A204.1 (cell line): ENCODE measurements around the gene PELI3.
"Not testable (repeated sequence)": the region's sequence is repeated elsewhere in the genome, so short reads cannot be mapped to it uniquely, and the experiment has no call there.

Experiments used
- FAIRE-seq: peaks from 2 replicates; lab custom pipeline; 2012; peaks lifted over from hg19 to GRCh38; lab: Jason Lieb, UNC

PELI3 gene, protein sequence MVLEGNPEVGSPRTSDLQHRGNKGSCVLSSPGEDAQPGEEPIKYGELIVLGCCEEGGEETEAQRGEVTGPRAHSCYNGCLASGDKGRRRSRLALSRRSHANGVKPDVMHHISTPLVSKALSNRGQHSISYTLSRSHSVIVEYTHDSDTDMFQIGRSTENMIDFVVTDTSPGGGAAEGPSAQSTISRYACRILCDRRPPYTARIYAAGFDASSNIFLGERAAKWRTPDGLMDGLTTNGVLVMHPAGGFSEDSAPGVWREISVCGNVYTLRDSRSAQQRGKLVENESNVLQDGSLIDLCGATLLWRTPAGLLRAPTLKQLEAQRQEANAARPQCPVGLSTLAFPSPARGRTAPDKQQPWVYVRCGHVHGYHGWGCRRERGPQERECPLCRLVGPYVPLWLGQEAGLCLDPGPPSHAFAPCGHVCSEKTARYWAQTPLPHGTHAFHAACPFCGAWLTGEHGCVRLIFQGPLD

DNA sequence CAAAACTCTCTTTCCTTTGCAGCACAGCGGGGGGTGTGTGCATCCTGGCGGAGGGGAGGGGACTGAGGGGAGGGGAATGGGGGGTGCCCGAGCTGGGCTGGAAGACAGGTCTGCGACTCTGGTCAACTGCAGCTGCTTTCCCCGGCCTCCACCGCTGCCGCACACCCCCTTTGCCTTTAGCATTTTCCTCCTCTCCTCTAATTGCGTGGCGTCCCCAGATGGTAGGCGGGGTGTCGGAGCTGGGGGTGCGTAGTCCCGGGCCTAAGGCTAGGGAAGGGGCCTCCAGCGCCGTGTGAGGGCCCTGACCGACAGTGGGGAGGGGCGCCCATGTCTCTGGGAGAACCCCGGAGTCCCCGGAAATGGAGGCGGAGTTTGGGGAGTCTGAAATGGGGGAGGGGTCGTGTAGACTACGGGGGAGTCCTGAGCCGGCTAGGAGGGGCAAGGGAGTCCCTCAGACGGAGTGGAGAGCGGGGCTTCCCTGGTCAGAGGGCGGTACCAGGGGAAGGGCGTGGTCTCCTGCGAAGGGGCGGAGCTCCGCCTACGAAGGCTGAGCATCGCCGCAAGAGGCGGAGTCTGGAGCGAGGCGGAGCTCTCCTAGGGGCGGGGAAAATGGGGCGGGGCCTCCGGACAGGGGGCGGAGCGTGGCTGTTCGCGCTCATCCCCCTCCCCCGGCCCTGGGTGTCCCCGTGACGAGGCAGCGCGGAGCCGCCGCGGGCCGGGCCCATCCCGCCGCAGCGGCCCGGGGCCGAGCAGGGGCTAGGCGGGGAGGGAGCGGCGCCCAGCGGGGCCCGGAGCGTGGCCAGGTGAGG is at the start of gene PELI3:
Gene PELI3, plus strand, starts transcription at position 681 of the 809 bp plus-strand sequence. CDS start 1,224 bp downstream, outside the sequence.
- FAIRE-seq: no peak

DNA sequence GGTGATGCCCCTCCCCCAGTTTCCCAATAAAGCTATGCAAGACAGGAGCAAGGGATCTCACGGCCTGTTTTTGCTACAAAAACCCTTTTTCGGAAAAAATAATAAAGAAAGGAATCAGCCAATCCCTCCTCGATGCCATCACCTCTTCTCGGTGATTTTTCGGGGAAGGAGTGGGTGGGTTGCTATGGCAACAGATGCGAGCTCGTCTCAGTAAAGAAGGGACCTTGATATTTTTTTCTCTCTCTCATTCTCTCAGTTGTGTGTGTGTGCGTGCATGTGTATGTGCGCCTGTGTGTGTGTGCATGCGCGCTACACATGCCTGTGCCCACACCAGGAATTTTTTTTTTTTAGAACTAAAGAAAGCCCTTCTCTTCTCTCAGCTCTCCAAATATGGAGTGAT is 49.7 kb upstream of the PELI3 start:
- FAIRE-seq: no peak

DNA sequence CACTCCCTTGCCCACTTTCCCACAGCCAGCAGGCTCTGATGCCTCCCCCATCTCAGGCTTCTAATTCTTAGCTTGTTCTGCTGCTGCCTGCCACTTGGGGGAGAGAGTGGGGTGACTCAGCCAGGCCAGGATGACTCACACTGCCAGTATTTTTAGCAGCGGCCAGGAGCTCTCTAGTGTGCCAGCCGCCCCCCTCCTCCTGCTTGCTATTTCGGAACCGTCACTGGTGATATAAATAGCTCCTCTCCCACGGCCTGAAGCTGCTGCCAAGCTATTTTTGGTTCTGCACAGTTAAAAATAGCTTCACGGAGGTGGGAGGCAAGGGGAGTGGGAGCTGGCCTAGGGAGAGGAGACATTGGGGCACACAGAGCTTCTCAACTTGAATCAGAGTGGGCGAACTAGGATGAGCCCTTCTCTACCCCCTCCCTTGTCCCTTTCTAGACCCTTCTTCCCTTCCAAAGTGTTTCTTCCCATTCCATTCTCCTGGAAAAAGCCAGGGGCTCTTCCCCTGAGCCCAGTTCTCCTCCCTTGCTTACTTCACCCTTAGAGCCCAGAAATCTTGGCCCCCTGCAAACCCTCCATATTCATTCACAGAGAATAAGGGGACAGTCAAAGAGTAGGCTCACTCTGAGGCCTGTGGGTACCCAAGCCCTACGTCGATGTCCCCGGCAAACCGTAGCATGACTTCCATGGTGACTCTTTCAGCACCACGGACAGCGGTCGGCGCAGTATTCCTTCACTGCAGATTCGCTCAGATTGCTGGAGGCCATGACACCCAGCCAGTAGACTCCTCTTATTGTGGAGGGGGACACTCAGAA is 48.3 kb upstream of the PELI3 start:
- no peak for FAIRE-seq

DNA sequence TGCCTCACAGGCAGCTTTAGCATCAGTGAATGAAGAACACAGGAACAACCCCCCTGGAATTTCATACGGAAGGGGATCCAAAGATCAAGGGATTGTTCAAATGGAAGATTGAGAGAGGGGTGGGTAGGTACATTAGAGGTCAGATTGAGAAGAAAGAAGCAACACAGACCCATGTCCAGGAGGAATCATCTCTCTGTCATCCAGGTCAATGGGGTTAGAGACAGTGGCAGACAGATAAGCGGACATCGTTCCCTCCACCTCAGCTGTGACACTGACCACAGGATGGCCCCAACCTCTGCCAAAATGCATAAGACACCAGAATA is 47.8 kb upstream of the PELI3 start:
- FAIRE-seq: no peak

DNA sequence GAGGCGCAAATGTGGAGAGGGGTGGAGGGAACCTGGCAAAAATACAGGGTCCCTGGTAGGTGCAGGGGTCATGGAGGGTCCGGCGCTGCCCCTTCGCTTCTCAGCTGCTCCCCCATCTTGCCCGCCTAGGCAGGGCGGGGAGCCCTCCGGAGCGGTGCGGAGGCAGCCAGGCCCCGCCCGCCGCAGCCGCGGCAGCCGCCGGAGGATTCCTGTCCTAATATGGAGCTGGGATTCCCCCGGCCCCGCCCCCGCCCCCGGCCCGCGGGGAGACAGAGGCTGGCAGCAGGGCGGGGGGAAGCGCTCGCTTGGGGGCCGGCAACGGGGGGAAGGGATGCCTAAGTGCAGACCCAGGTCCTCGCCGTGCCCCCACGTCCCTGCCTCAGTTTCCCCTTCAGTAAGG is 46.9 kb upstream of the PELI3 start:
- FAIRE-seq: no peak

DNA sequence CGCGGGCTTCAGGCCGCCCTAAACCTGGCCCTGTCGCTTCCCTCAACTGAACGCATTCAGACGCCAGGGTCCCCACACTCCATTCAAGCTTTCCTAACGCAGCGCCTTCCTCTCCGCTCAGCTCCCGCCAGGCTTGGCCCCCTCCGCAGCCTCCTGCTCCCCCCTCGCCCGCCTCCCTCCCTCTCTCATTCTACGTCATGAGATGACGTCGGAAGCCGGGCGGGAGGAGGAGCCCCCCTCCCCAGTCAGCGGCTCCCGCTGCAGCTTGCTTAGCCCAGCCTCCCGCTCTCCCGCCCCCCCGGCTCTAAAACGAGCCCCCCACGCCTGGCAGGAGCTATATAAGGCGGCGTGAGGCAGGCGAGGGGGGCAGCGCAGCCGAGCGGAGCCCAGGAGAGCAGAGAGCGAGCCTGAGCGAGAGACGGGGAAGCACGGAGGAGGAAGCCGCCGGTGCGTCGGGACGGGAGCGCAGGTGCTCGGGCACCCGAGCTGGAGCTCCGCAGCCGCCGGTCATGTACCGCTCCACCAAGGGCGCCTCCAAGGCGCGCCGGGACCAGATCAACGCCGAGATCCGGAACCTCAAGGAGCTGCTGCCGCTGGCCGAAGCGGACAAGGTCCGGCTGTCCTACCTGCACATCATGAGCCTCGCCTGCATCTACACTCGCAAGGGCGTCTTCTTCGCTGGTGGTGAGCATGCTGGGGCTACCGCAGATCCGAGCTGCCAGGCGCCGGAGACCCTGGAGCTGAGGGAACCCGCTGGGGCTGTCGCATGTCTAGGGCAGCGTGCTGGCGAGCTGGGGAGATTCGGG is 45.8 kb upstream of the PELI3 start, which contains the start of gene NPAS4:
Gene NPAS4, plus strand, starts transcription at position 365 of the 806 bp plus-strand sequence. Its CDS starts 145 bp downstream, at position 510.
- no peak for FAIRE-seq

DNA sequence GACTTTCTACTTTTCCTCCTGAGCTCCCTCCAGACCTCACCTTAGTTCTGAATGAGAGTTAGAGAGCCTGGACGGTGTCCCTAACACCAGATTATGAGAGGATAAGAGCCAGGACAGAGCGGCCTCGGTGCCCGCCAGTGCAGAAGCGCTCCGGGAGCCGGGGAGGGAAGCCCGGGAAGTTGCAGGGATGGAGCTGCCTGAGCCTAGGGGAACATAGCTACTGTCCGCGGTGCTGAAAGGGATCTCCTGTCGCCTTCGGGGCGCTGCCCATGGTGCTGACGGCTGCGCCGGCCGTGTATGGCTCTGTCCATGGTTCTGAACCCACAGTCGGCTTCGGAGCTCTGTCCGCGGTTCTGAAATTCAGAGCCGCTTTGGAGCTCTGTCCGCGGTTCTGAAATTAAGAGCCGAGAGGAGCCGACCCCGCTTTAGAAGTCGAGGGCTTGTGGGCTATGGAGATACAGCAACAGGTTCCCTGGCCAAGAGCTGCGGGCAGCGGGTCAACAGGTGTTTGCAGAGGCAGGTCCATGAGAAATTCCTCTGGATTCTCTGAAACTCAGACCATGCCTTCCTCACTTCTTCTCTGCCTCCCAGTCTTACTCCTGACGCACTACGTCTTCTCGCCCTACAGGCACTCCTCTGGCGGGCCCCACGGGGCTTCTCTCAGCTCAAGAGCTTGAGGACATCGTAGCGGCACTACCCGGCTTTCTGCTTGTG is 45.1 kb upstream of the PELI3 start:
- FAIRE-seq: no peak

DNA sequence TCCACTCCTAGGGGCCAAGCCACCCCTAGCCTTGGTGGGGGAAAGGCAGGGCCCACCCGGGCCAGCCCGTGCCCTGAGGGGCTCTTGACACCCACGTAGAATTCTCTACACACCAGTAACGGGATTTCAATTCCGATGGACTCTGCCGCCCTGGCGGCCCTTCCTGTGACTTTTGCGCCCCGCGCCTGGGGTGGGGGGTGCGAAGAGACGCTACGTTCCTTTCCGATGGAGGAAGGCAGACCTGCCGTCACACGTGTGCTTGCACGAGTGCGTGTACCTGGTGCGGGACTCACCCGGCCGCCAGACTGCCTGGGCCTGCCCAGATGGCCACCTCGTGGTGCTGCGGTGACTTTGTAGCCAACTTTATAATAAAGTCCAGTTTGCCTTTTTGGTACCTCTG is 40.4 kb upstream of the PELI3 start:
- FAIRE-seq: no peak

DNA sequence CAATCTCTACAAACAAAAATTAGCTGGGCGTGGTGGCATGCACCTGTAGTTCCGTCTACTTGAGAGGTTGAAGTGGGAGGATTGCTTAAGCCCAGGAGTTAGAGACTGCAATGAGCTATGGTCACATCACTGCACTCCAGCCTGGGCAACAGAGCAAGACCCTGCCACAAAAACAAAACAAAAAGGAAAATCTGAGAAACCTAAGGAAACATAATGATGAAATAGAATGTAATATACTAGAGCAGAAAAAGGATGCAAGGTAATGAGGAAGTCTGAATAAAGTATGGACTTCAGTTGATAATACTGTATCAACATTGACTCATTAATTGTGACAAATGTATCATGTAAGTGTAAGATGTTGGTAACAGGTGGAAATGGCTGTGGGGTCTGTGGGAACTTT is 37.8 kb upstream of the PELI3 start:
- no peak for FAIRE-seq

DNA sequence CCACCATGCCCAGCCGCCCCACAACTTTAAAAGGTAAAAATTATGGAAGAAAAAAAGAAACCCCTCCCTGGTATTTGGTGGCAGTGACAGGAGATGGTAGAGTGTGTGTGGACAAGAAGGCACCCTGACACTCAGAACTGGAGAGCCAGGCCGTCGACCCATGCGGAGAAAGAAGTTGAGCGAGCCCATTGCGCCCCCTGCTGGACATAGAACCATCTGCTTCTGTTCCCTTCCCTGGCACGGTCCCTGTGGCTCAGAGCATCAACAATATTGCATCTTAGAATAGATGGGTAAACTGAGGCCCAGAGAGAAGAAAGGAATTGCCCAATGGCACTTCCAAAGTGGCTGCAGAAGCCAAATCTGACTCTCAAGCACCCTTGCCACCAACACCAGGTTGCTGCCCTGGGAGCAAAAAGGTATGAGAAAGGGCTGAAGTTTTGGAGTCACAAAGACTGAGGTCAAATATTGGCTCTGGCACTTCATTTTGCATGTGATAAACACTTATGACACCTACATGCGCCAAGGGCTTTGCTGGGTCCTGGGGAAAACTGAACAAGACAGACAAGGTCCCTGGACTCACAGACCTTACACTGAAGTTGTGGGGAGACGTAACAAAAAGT is 36.6 kb upstream of the PELI3 start:
- no peak for FAIRE-seq

DNA sequence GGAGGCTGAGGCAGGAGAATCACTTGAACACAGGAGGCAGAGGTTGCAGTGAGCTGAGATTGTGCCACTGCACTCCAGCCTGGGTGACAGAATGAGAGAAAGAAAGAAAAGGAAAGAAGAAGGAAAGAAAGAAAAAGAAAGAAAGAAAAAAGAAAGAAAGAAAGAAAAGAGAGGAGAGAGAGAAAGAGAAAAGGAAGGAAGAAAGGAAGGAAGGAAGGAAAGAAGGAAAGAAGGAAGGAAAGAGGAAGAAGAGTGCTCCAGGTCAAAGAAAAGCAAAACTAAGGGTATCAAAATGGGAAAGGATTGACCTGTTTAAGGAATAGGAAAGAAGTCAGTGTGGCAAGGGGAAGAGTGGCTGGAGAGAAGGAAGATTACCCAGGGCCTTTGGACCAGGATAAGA is 35.4 kb upstream of the PELI3 start:
- not testable (repeated sequence) for FAIRE-seq

DNA sequence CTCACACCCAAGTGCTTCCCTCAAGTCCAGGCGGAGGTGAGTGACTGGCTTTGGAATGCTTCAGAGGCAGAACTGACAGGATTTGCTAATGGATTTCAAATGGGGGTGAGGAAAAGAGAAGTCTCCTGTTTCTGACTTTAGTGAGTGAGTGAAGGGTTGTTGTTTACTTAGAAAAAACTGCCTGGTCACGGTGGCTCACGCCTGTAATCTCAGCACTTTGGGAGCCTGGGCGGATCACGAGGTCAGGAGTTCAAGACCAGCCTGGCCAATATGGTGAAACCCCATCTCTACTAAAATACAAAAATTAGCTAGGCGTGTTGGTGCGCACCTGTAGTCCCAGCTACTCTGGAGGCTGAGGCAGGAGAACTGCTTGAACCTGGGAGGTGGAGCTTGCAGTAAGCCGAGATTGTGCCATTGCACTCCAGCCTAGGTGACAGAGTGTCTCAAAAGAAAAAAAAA is 34.8 kb upstream of the PELI3 start:
- not testable (repeated sequence) for FAIRE-seq

DNA sequence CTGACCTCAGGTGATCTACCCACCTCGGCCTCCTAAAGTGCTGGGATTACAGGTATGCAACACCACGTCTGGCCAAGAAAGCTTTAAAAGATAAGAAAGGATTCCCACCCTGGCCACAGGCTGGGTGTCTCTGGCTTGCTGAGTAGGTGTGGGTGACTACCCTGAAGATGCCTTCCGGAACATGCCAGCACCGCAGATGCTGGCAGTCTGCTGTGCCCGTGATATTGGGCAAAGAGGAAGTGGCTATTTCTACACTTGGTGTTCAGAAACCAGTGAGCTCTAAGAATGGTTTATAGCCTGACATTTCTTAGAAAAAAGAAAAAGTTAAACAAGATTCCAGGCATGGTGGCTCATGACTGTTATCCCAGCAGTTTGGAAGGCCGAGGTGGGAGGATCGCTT is 34.1 kb upstream of the PELI3 start:
- no peak for FAIRE-seq

DNA sequence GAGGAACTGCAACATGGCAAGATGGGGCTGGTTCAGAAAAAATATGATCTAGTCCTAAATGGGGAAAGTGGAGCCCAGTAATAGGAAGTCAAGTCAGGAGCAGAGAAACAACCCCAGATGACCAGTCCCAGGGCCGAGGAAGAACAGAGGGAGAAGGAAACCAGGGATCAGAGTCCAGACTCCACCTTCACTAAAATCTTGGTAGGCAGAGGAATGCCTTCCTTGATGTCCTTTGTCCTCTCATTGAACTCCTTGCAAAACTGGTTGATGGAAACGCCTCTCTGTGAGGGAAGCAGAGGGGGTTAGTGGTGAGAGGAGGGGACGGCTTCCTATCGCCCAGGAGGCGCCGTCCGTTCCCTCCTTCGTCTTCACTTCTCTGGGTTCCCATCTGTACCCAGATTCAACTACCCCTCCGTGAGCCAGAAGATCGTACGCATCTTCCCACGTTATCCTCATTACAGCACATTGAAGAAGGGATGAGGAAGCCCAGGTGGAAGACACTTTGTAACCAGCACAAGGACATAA is 28.7 kb upstream of the PELI3 start:
- no peak for FAIRE-seq

DNA sequence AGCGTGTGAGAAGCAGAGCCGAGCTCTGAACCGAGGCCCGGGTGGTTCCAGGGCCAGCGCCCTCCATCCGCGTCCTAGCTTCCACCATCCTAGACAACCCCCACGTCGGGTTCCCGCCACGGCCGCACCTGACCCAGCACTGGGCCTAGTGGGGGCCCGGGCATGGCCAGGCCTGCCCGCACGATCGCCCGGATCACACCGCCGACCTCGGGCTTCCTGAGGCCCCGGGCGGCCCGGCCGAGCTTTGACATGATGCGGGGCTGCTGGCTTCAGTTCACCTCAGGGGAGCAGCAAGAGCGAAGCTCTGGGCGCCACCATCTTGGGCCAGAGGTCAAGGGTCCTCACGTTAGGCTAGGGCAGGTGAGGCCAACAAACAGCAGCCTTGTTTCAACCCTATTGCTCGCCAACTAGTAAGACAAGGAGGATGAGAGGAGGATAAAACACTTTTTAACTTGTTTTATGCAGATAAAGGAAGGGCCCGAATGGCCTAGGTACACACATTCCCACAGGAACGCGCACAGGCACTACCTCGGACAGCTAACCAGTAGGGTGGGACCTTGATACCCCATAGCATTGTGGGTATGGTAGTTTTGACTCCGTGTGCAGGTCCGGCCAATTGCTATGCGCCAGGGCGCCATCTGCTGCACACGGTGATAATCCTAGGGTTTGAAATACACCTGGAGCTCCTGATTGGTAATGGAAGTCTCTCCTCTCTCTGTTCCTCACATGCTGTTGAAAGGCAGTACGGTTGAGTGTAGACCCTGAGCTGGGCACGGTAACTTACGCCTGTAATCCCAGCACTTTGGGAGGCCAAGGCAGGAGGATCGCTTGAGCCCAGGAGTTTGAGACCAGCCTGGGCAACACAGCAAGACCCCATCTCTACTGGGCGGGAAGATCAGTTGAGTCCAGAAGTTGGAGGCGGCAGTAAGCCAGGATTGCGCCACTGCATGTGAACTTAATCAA is 27.9 kb upstream of the PELI3 start, which contains the start of gene MRPL11:
Gene MRPL11, minus strand, starts transcription at position 345 of the 963 bp plus-strand sequence. Its CDS starts 94 bp downstream, at position 251.
- FAIRE-seq: peak; percentile 94

DNA sequence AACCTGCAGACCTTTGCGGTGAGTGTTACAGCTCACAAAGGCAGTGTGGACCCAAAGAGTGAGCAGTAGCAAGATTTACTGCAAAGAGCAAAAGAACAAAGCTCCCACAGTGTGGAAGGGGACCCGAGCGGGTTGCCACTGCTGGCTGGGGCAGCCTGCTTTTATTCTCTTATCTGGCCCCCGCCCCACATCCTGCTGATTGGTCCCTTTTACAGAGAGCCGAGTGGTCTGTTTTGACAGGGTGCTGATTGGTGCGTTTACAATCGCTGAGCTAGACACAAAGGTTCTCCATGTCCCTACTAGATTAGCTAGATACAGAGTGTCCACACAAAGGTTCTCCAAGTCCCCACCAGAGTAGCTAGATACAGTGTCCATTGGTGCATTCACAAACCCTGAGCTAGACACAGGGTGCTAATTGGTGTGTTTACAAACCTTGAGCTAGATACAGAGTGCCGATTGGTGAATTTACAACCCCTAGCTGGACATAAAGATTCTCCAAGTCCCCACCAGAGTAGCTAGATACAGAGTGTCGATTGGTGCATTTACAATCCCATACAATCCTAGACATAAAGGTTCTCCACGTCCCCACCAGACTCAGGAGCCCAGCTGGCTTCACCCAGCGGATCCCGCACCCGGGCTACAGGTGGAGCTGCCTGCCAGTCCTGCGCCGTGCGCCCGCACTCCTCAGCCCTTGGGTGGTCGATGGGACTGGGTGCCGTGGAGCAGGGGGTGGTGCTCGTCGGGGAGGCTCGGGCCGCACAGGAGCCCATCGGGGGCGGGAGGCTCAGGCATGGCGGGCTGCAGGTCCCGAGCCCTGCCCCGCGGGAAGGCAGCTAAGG is 26.4 kb upstream of the PELI3 start:
- FAIRE-seq: not testable (repeated sequence)

DNA sequence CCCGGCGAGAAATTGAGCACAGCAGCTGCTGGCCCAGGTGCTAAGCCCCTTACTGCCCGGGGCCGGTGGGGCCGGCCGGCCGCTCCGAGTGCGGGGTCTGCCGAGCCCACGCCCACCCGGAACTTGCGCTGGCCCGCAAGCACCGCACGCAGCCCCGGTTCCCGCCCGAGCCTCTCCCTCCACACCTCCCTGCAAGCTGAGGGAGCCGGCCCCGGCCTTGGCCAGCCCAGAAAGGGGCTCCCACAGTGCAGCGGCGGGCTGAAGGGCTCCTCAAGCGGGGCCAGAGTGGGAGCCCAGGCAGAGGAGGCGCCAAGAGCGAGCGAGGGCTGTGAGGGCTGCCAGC is 25.8 kb upstream of the PELI3 start:
- FAIRE-seq: not testable (repeated sequence)

DNA sequence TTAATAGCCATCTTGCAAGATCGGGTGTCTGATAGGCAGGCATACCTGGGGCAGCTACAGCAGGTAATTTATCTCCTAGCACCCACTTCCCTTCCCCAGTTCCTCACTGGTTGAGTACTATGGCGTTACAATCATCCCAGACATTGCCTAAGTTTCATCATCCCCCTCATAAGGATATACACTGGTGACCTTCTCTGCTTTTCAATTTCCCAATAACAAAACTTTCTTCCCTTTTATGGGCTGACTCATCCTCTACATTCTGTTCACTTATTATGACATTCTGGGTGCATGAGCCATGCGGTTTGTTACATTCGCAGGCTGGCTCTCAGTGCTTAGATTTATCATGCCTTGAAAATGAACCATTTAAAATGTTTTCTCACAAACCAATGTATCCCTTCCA is 23.1 kb upstream of the PELI3 start:
- FAIRE-seq: no peak
